Muscle of leg (tissue), 11 donors: Measurements from ENCODE around the gene AGBL4. TPM values are rescaled to one million over a fixed set of nuclear protein-coding genes. Genes with fewer than 3 reads are reported as not detected.
A peak's percentile ranks its signal among the peaks of the same experiment; 100 is the strongest.

Experiments used
- DNase-seq: peaks from one replicate; pipeline ENCODE4 v3.0.0; 2013
- H3K27ac ChIP-seq: one replicate; pipeline ENCODE4 v1.5.1; 2013; ENCODE audit warnings: mild to moderate bottlenecking, low read length, control low read depth
- H3K27me3 ChIP-seq: one replicate; pipeline ENCODE4 v1.6.1; 2013; ENCODE audit warnings: low read length; ENCODE audit not compliant: control insufficient read depth, insufficient read depth
- H3K36me3 ChIP-seq: one replicate; pipeline ENCODE4 v1.6.1; 2013; ENCODE audit warnings: low read length; ENCODE audit not compliant: control insufficient read depth, insufficient read depth
- H3K4me1 ChIP-seq: one replicate; pipeline ENCODE4 v1.6.1; 2013; ENCODE audit warnings: low read length; ENCODE audit not compliant: control insufficient read depth, insufficient read depth
- H3K4me3 ChIP-seq: one replicate; pipeline ENCODE4 v1.5.1; 2013; ENCODE audit warnings: low read length, control low read depth
- H3K9me3 ChIP-seq: replicated peaks from 2 replicates; pipeline ENCODE4 v1.6.1; 2013; ENCODE audit warnings: low read depth, low read length; ENCODE audit not compliant: control insufficient read depth
- WGBS: methylation state at CpG from one replicate; pipeline ENCODE4 v1.1.5; 2013; ENCODE audit warnings: missing lambda C conversion rate; ENCODE audit not compliant: insufficient coverage; 5-methylcytosine and 5-hydroxymethylcytosine counted together
- polyA plus RNA-seq, 8 donors: library from polyadenylated mRNA; unstranded; fragments of 120-200 nt; gene quantifications; one replicate each; pipeline versions ENCODE4 v1.2.1 to v1.2.3, GENCODE V29; 2013; ENCODE audit warnings: inconsistent platforms in 1 of 8, low replicate concordance in 1 of 8; ENCODE audit not compliant: insufficient read length in 8 of 8, insufficient read depth in 1 of 8
- total RNA-seq: library from RNA; stranded (reverse); fragments of 120-200 nt; gene quantifications from one replicate; pipeline ENCODE4 v1.2.4, GENCODE V29; 2013

Gene AGBL4
- total and polyA plus RNA-seq, 9 donors = 0.05 to 0.50 (median 0.18) TPM

GRCh38 chr1:49728377-49728776 is 295.4 kb downstream of the AGBL4 start:
- Histone ChIP-seq H3K4me1 (no peaks in the 10 kb centered on the region), H3K27me3 (no peaks in the 10 kb centered on the region), H3K9me3 (peaks cover 6% of the 10 kb centered on the region), H3K27ac (no peak overlapping the region), H3K36me3 (no peaks in the 10 kb centered on the region), H3K4me3 (no peak overlapping the region)
- peak; percentile 1 for DNase-seq
- WGBS = 50% methylated on average over 1 of the region's 1 CpG

- no peaks in the 10 kb centered on the region for H3K36me3 ChIP-seq
- no CpG with 5 or more reads among the region's 1 CpG for WGBS
- H3K27ac ChIP-seq = no peak overlapping the region
- H3K4me3 ChIP-seq = no peak overlapping the region
- no peaks in the 10 kb centered on the region for H3K27me3 ChIP-seq
- no peaks in the 10 kb centered on the region for H3K4me1 ChIP-seq
- peaks cover 3% of the 10 kb centered on the region for H3K9me3 ChIP-seq
- DNase-seq = no peak
These were observed 300.1 kb downstream of the AGBL4 start for GRCh38 chr1:49723662-49724061.

DNA sequence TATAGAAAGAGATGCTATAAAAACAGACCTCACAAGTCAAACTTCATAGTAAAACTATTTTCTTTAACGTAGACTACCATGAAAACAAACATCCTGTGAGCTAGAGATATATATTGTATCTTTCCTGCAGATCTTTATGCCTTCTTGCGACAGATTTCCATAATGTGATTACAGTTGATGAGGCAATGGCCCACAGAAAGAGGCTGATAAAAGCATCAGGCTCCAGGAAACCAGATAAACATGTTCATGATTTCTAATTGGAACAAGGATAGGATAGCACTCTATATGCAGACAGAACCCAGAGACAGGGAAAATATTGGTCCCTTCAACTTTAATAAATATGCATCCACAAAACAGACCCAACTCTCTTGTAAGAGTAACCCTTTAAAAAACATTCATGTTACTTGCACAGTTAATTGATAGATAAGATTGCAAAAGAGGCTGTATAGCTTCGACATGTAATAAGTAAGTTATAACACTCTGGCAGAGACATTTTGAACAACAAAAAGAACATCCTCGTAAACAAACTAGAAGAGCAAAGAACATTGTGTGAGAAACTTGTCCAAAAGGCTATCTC is 329.4 kb downstream of the AGBL4 start:
- no peak for DNase-seq
- WGBS = no CpG with 5 or more reads among the region's 4 CpGs

GRCh38 chr1:49686107-49686506 is 337.6 kb downstream of the AGBL4 start:
- DNase-seq = no peak
- H3K4me1 ChIP-seq = no peaks in the 10 kb centered on the region

More for the DNA sequence above, 329.4 kb downstream of the AGBL4 start:
- Histone ChIP-seq H3K9me3 (peaks cover 4% of the 10 kb centered on the region), H3K4me1 (no peaks in the 10 kb centered on the region), H3K27me3 (no peaks in the 10 kb centered on the region), H3K27ac (no peak overlapping the region), H3K4me3 (no peak overlapping the region), H3K36me3 (no peaks in the 10 kb centered on the region)

GRCh38 chr1:49677706-49678105 is 346.0 kb downstream of the AGBL4 start:
- WGBS = no CpG with 5 or more reads among the region's 2 CpGs
- Histone ChIP-seq H3K4me3 (no peak overlapping the region), H3K27ac (no peak overlapping the region), H3K27me3 (no peaks in the 10 kb centered on the region), H3K4me1 (no peaks in the 10 kb centered on the region), H3K36me3 (no peaks in the 10 kb centered on the region), H3K9me3 (peaks cover 3% of the 10 kb centered on the region)
- no peak for DNase-seq

More at GRCh38 chr1:49686107-49686506, 337.6 kb downstream of the AGBL4 start:
- H3K9me3 ChIP-seq = peaks cover 11% of the 10 kb centered on the region
- H3K27me3 ChIP-seq = no peaks in the 10 kb centered on the region
- H3K36me3 ChIP-seq = no peaks in the 10 kb centered on the region
- H3K4me3 ChIP-seq = no peak overlapping the region
- H3K27ac ChIP-seq = no peak overlapping the region
- 55% methylated on average over 1 of the region's 3 CpGs for WGBS

GRCh38 chr1:49651136-49651535 is 372.6 kb downstream of the AGBL4 start:
- H3K9me3 ChIP-seq = peaks cover 9% of the 10 kb centered on the region
- DNase-seq = no peak
- WGBS = no CpG with 5 or more reads among the region's 3 CpGs

GRCh38 chr1:49630156-49630555 is 393.6 kb downstream of the AGBL4 start:
- Histone ChIP-seq H3K4me3 (no peak overlapping the region), H3K27ac (no peak overlapping the region), H3K9me3 (peaks cover 3% of the 10 kb centered on the region), H3K36me3 (no peaks in the 10 kb centered on the region), H3K27me3 (no peaks in the 10 kb centered on the region), H3K4me1 (no peaks in the 10 kb centered on the region)
- no CpG with 5 or more reads among the region's 2 CpGs for WGBS
- no peak for DNase-seq

More at GRCh38 chr1:49651136-49651535, 372.6 kb downstream of the AGBL4 start:
- Histone ChIP-seq H3K4me3 (no peak overlapping the region), H3K27me3 (no peaks in the 10 kb centered on the region), H3K36me3 (no peaks in the 10 kb centered on the region), H3K27ac (no peak overlapping the region), H3K4me1 (no peaks in the 10 kb centered on the region)

DNA sequence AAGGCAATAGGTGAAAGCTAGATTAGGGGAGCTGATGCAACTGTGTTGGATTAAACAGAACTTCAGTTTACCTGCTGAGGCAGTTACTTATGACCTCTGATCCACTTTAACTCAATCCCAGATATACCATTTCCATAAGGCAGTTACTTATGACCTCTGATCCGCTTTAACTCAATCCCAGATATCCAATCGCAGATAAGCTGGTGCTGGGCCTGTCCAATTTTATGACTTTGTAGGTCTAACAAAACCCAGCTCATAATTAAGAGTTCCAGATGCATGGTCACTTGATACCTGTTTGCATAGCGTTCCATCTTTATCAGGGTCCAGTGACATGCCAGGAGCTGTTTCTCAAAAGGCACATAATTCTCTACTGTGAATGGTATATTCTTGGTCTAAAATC is 396.0 kb downstream of the AGBL4 start:
- DNase-seq = no peak
- 83% methylated on average over 2 of the region's 3 CpGs for WGBS

GRCh38 chr1:49626472-49626871 is 397.3 kb downstream of the AGBL4 start:
- no peak overlapping the region for H3K4me3 ChIP-seq
- DNase-seq = no peak

More for the DNA sequence above, 396.0 kb downstream of the AGBL4 start:
- no peak overlapping the region for H3K4me3 ChIP-seq
- peaks cover 3% of the 10 kb centered on the region for H3K9me3 ChIP-seq
- H3K36me3 ChIP-seq = no peaks in the 10 kb centered on the region
- H3K27me3 ChIP-seq = no peaks in the 10 kb centered on the region
- H3K4me1 ChIP-seq = no peaks in the 10 kb centered on the region
- no peak overlapping the region for H3K27ac ChIP-seq

GRCh38 chr1:49622877-49623276 is 400.9 kb downstream of the AGBL4 start:
- Histone ChIP-seq H3K36me3 (no peaks in the 10 kb centered on the region), H3K27me3 (no peaks in the 10 kb centered on the region), H3K27ac (no peak overlapping the region), H3K9me3 (no peaks in the 10 kb centered on the region), H3K4me3 (no peak overlapping the region), H3K4me1 (no peaks in the 10 kb centered on the region)
- 80% methylated on average over 1 of the region's 3 CpGs for WGBS
- DNase-seq = no peak

More at GRCh38 chr1:49626472-49626871, 397.3 kb downstream of the AGBL4 start:
- H3K27me3 ChIP-seq = no peaks in the 10 kb centered on the region
- peaks cover under 1% of the 10 kb centered on the region for H3K9me3 ChIP-seq
- H3K36me3 ChIP-seq = no peaks in the 10 kb centered on the region
- H3K4me1 ChIP-seq = no peaks in the 10 kb centered on the region
- no peak overlapping the region for H3K27ac ChIP-seq

DNA sequence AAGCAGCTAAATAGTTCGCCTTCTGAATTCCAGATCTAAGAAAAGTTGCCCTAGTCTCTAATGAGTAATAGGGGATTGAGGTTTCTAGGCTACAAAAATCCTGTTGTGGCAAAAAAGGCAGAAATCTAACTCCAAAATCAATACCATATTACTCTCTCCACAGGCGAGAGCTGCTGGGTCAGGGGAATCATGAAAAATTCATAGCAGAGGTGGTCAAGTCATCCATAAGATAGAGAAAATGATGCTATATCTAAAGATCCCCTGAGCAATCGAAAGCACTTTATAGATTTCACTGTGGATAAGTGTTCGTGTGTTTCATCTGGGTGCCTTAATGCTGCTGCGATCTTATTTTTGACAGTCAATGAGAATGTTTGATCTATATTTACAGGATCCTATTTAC is 417.7 kb downstream of the AGBL4 start:
- WGBS = no CpG with 5 or more reads among the region's 5 CpGs
- H3K27me3 ChIP-seq = no peaks in the 10 kb centered on the region

More for the DNA sequence above, 417.7 kb downstream of the AGBL4 start:
- Histone ChIP-seq H3K9me3 (no peaks in the 10 kb centered on the region), H3K4me3 (no peak overlapping the region), H3K36me3 (no peaks in the 10 kb centered on the region), H3K4me1 (no peaks in the 10 kb centered on the region), H3K27ac (no peak overlapping the region)
- DNase-seq = no peak
